Left lobe of liver (tissue), 2 donors: ENCODE results near the gene TTC19. TPM values are rescaled to one million over a fixed set of nuclear protein-coding genes. Genes with fewer than 3 reads are reported as not detected.

Experiments
- ATAC-seq: fragments of 200-7000 bp; cut with Tn5 transposase; one replicate; pipeline ENCODE4 v1.9.1; 2020; ENCODE audit warnings: mild to moderate bottlenecking, moderate library complexity
- DNase-seq: peaks from one replicate; pipeline ENCODE4 v3.0.0-alpha.2; 2020; ENCODE audit warnings: low spot score
- total RNA-seq: library from RNA; stranded (reverse); gene quantifications from one replicate; pipeline ENCODE4 v1.2.1, GENCODE V29; 2021
- donor health status: DM: no; HTN: no; CAD: no; lungs with moderate emphysema.
- donor health status: DM: no; HTN: yes; CAD: no.

Gene TTC19, protein sequence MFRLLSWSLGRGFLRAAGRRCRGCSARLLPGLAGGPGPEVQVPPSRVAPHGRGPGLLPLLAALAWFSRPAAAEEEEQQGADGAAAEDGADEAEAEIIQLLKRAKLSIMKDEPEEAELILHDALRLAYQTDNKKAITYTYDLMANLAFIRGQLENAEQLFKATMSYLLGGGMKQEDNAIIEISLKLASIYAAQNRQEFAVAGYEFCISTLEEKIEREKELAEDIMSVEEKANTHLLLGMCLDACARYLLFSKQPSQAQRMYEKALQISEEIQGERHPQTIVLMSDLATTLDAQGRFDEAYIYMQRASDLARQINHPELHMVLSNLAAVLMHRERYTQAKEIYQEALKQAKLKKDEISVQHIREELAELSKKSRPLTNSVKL
- 23.6 TPM for total RNA-seq

DNA sequence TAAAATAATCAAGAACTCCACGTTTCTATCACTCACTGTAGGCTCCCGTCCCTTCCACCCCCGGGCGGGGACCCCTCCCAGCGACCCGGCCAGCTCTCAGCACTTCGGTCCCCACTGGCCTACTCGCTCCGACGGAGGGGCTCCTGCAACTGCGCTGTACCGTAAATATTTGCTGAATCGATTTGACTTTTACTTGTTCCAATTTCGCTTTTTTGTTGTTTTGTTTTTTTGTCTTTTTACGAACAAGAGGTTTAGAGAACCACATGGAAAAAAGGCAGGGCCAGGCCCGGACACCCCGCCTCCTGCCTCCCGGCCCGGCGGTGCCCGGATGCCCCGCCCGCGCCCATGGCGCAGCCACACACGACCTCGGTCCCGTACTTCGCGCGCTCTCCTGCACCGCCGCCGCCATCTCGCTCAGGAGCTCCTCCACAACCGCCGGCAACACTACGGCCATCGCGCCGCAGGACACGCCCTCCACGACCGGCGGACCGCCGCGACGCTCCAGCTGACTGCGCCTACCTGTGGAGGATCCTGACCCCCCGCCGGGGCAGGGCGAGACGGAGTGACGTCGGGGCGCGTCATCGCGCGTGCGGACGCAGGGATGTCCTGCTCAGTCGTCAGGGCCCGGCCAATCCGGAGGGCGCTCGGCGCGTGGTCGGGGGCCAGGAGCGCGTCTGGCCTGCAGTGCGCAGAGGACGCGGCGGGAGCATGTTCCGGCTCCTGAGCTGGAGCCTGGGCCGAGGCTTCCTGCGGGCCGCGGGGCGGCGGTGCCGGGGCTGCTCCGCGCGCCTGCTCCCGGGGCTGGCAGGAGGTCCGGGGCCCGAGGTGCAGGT is at the start of gene TTC19, which contains the start of gene ZSWIM7:
TSS of gene TTC19 (plus strand) at position 684 of the 833 bp plus-strand sequence. CDS start at position 709, 25 bp downstream.
TSS of gene ZSWIM7 (minus strand) at position 564 of the 833 bp plus-strand sequence. CDS start at position 454, 110 bp downstream.
- peak; percentile 92 for ATAC-seq
- peak; percentile 99 for DNase-seq

DNA sequence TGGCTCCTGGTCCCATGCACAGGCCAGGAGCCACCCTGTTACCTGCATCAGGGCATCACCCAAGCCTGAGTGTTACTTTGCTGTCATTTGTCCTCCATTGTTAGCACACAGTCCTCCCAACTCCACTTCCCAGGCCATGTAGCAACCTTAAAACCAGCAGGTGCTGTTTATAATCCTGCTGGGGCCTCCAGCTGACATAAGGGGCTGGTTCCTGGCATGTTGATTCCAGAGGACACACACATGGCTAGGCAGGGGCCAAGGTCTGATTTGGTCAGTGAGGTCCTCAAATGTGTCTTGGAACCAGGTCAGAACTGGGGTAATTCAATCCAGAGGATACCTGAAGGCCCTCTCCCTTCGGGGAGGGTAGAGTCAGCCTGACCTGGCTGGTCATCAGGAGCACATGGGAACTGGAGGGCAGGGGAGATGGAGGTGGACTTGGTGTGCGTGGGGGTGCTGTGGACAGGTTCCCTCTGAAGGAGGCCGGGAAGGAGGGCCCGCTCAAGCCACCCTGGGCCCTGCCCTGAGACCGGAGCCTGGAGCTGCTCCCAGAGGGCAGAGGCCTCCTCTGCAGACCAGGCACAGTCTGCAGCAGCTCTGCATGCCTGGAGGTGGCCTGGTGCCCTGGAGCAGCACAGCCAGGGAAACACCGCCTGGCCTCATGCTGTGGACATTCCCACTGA is 48.1 kb upstream of the TTC19 start:
- ATAC-seq (no peak), DNase-seq (no peak)

DNA sequence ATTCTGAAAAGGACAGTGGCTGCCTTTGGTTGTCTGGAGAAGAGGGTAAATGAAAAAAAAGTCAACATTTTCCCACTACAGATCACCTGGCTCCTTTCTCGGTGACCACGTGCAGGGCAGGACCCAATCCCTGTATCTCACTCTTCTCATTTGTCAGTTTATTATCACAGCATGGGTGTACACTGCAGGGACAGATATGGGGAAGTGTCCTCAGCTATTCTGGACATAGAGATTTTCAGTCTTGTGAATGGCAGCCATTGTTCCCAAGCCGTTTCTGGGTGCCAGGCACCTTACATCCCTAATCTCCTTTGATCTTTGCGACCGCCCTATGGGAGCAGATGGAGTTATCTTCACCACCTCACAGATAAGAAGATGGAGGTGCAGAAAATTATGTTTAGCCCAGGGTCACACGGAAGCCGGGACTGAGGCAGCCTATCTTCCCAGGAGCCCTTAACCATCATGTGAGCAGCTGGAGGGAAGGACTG is 47.5 kb upstream of the TTC19 start:
- no peak for ATAC-seq
- DNase-seq = no peak

DNA sequence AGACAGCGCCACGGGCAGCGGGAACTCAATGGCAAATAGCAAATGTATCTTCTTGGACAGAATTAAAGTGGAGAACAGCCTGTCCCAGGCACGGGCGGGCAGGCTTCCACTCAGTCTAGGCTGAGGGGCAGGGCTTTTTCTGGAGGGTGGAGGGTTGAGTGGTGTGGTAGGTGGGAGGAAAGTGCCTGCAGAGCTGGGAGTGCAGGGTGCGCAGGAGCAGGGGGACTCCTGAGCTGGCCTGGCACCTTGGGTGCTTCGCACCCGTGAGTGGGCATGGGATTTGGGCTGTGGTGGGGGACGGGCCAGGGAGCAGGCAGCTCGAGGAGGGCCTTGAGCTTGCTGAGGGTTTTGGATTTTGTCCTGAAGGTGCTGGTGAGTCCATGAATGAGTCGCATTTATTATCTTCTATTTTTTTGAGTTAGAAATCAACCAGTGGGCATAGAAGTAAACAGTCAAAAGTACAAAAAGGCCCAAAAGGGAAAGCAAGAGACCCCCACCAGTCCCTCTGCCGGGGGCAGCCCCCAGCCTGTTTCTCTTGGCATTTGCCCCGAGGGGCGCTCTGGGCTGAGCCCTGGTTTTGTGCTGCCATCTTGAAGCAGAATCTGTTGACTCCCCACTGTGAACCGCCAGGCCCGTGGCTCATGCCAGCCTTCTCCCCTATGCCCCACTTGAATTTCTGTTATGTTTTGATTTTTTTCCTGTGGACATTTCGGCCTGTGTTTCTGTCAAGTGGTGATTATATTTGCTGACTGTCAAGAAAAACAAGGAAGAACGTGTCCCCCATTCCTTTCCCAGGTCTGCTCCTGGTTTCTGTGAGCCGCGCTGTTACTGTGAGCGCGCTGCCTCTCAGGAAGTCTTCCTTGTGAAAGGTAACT is 46.5 kb upstream of the TTC19 start:
- ATAC-seq (no peak), DNase-seq (no peak)

DNA sequence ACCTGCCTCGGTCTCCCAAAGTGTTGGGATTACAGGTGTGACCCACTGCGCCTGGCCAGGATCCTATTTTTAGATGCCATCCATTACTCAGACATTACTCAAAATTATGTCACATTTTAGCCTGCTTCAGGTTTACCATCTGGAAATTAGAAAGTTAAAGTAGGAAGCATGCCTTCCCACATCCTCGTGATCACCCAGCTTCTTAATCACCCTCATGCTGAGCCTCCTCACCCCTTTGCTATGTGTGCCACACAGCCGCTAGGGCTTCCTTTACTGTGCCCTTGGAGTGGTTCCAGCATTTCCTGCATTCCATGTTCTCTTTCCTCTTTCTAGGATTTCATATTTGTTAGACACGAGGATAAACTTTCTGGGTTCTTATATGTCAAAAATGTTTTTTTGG is 45.4 kb upstream of the TTC19 start:
- DNase-seq (no peak), ATAC-seq (no peak)

DNA sequence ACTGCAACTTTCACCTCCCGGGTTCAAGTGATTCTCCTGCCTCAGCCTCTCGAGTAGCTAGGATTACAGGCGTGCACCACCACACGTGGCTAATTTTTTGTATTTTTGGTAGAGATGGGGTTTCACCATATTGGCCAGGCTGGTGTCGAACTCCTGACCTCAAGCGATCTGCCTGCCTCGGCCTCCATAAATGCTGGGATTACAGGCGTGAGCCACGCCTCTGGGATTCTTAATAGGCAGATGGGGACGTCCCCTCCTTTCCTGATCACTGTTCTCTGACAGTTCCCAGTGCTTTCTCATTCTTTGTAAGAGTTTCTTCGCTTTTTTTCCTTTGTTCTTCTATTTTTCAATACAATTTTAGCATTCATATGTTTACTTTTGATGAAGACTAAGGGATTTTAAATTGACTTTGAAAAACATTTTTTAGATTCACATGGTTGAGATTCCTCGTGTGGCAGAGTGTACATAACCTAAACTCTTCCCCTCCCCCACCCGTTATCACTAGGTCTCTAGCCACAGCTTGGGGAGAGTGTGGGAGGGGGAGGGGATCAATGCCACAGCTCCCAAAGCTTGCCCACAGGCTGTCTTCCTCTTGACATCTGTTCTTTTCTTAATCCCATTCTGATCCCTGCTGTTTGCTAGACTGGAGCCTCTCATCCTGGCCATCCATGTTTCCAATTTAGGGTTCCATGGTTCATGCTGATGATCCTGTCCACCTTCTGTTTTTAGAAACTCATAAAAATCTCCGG is 43.7 kb upstream of the TTC19 start:
- no peak for ATAC-seq
- DNase-seq = no peak

DNA sequence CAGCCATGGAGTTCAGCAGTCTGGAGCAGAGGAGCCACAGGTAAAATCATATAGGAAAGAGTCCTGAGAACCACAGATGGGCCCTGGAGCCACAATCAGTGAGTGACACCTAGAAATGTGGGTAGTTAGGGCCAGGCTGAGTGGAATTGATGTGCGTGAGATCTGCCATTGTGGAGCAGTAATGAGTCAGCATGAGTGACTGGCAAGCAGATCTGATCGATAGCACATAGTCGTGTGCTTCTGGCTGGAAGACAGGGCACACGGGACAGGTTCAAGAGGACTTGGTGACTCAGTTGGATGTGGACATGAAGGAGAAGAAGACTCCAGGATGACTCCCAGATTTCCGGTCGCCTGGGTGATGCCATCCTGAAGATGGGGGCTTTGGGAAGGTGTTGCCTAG is 42.4 kb upstream of the TTC19 start:
- DNase-seq = no peak
- no peak for ATAC-seq

DNA sequence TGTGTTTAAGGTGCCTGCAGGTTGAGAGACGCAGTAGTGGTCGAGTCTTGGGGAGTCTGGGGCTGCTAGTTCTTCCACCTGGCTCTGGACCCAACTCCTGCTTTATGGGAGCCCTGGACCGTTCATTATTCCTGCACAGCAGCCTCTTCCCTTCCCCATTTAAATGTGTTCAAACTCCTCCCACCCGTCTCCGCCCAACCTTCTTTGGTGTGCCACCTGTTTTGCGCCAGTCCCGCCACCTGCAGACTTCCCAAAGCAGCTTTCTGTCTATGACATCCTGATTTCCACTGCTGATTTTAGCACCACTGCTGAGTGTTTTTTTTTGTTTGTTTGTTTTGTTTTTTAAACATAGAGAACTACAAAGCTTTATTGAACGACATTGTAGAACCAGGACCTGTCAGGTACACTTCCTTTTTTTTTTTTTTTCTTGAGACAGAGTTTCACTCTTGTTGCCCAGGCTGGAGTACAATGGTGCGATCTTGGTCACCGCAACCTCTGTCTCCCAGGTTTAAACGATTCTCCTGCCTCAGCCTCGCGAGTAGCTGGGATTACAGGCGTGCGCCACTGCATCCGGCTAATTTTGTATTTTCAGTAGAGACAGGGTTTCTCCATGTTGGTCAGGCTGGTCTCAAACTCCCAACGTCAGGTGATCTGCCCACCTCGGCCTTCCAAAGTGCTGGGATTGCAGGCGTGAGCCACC is 41.9 kb upstream of the TTC19 start:
- ATAC-seq = no peak

DNA sequence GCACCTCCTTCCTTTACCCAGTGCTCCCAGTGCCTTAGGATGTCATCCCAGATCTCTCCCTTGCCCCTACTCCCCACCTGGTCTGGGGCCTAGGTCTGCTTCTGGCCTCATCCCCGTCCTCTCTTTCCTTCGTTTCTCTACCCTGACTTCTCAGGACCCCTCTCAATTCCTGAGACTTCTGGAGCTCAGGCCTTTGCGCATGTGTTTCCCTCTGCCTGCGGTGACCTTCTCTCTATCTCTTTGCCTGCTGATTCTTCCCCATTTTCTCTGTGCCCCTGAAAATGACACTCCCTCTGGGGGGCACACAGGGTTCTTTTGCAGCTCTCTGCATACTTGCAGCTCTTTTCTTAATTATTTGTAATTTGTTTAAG is 41.2 kb upstream of the TTC19 start:
- no peak for DNase-seq
- ATAC-seq = no peak

More for the DNA sequence above, 41.9 kb upstream of the TTC19 start:
- DNase-seq = no peak

DNA sequence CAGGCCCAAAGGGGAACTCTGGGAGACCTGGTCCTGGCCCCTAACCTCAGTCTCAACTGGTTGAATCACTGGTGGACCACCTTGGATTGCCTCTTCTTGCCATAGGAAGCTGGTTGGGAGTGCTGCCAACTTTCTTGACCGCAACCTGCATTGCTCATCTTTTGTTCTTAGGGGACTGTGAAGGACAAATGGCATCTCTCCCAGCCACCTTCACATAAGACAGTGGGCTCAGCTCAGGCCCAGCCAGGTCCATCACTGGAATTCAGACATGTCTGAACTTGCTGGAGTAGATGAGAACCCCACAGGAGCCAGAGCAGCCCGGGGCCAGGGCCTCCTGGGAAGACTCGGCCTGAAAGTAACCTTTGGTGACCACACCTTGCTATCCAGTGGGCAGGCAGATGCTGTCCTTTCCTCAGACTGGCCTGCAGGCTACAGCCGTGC is 35.9 kb upstream of the TTC19 start:
- ATAC-seq (no peak), DNase-seq (no peak)

DNA sequence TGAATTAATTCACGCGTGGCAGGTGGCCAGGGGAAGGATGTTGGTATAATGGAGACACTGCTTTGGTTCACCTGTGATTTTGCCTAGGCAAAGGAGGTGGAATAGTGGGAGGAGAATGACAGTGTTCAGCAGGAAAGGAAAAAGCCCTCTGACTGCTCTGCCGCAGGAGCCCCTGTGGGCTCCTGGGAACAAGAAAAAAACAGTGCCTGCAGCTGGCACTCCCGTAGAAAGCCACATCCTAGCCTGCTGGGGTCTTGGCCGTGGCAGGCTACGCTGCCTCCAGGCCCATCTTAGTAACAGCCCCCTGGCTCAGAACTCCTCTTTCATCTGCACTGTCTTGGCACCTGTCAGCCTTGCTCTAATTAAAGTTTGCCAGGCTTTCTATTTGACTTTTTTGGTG is 34.1 kb upstream of the TTC19 start:
- no peak for DNase-seq
- ATAC-seq = no peak

DNA sequence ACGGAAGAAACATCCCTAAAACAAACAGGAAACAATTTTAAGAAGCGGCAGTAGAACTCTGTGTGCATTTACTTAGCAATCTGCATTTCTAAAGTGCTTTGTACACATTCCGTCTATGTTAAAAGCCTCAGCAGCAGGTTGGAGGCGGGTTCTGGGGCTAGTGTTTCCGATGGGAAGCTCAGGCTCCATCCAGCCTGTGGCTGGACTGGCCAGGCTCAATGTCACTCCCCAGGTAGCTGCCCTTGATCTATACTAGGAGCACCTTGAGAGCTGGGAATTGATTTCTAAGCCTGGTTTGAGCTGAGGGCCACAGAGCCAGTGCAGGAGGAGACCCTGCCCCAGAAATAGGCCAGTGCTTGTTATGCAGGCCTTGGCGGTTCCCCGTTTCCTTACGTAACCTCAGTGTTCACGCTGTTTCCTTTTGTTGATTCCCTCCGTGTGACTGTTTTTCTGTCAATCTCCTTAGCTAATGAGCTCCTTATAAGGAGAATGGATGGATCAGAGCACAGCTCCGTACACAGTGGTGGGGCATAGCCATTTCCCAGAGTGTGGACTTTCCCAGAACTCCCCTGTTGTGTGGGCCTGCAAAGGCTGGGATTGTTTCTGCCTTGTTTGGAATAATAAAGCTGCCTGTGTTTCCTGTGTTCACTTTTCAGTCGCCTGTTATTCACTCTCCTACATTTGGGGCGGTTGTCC is 33.3 kb upstream of the TTC19 start:
- DNase-seq = no peak
- peak; percentile 19 for ATAC-seq

DNA sequence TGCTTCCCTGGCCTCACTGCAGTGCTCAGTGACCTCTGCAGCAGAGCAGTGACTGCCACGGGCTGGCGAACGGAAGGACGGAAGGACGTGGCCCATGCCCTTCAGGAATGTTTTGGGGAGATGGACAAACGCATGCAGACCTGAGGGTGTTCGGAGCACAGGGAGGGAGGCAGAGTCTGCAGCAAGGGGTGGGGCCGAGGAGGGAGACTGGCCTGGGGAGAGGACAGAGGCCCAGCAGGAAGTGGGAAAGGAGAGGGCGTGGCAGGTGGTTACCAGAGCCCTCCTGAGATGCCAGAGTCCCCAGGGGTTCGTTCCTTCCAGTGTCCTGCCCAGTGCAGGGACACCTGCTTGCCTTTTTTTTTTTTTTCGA is 32.8 kb upstream of the TTC19 start:
- peak; percentile 29 for ATAC-seq
- DNase-seq = no peak

DNA sequence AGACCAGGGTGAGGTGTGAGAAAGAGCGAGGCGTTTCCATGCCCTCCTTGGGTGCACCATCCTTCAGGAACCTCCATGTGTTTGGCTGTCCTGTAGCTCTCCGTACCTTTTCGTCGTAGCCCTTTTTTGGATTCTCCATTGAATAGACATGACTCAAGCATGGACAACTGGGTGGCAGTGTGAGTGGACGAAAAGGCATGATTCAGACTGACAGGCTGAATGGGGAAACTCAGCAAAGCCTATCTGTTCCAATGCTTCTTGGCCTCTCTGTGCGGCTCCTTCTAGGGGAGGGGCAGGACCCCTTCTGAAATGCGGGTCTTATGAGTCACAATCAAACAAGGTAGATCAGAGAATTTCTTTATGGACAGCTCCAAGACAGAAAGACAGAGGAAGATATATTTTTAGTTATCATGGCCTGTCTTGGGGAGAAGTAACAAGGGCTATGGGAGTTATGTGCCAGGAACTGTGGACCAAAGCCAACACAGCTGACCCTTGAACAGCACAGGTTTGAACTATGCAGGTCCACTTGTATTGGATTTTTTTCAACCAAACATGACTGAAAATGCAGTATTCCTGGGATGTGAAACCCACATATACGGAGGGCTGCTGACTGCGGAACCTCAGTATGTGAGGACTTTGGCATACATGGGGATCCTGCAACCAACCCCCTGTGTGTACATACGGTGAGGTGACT is 31.8 kb upstream of the TTC19 start:
- peak; percentile 65 for DNase-seq
- ATAC-seq = peak; percentile 87

DNA sequence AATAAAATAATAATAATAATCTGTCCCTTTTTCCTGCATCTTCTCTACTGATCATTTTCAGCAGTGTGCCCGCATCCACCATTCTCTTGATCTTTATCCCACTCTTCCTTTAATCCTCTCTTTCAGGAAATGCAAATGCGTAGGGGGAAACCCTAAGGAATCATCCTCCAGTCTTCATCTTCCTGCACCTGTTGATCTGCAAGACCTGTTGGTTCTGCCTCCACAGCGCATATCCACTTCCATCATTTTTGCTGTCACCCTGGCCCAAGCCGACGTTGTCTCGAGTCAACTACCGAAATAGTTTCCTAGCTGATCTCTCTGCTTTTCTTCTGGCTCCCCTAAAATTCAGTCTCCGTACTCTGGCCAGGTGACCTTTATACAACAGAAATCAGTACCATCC is 30.2 kb upstream of the TTC19 start:
- no peak for DNase-seq
- ATAC-seq = no peak

DNA sequence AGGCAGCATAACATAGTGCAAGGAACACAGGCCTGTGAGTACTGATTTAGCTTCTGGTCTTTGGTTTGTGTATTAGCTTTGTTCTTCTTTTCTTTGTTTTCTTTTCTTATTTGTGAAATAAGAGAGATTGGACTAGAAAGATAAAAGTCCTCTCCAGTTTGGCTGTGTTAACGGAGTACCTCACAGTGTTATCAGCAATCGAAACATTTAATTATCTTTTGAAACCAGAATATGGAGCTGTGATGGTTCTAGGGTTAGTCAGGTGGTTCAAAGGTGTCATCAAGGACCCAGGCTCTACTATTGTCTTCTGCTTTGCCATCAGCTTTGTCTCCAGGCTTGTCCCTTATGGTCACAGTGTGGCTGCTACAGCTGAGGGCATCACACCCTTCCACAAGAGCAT is 29.1 kb upstream of the TTC19 start:
- DNase-seq (no peak), ATAC-seq (no peak)

DNA sequence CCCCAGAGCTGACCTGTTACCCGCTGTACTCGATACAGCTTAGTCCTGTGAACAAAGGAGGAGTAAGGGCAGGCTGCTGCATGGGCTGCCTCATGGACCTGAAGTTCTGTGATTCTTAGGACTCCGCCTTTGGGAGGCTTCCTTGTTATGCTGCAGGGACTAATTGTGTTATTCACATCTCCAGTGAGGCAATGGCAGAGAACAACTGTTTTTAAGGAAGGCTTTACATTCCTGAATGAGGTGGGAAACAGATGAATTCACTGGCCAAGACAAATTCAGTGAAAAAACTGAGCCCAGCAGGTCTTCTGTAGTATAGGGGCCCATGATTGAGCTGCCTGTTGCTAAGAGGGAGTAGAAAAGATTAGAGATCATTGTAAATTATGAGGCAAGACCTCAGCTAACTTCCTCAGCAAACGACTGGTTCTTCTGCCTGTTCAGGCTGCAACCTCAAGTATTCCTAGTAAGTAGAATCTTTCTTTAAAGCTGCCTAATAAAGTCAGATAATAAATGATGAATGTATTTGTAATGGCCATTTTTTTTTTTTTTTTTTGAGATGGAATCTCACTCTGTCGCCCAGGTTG is 28.4 kb upstream of the TTC19 start:
- DNase-seq = no peak

More for the DNA sequence above, 28.4 kb upstream of the TTC19 start:
- ATAC-seq = no peak
